H1 (cell line): ENCODE data around the gene THBS1. TPM values are rescaled to one million over a fixed set of nuclear protein-coding genes. Genes with fewer than 3 reads are reported as not detected.

Experiments used
- CTCF ChIA-PET: fragments of 300-600 bp; sonication (Branson Sonifier 250); formaldehyde crosslinking; loops from one replicate; lab custom pipeline; 2021; ENCODE audit not compliant: partially characterized antibody; lab: Charles Lee
- POLR2A ChIA-PET: fragments of 300-600 bp; sonication (Branson Sonifier 250); formaldehyde crosslinking; loops from one replicate; lab custom pipeline; 2021; ENCODE audit warnings: inconsistent platforms; ENCODE audit not compliant: partially characterized antibody; lab: Charles Lee
- DNase-seq, 2 experiments: peaks; one replicate each; pipeline versions ENCODE4 v3.0.0 to v3.0.0-alpha.2; 2010 to 2022; ENCODE audit warnings: low spot score in 2 of 2, low read depth in 1 of 2, mixed read lengths in 1 of 2
- FAIRE-seq: peaks from 2 replicates; lab custom pipeline; 2011; peaks lifted over from hg19 to GRCh38; lab: Jason Lieb, UNC
- H2AFZ ChIP-seq: 2 replicates; pipeline ENCODE4 v1.8.1; 2012; ENCODE audit warnings: low read length, inconsistent platforms
- H2AK5ac ChIP-seq: 2 replicates; pipeline ENCODE4 v1.6.1; 2013; ENCODE audit warnings: low read depth, low read length
- H2BK120ac ChIP-seq: replicated peaks from 2 replicates; pipeline ENCODE3; 2013; ENCODE audit warnings: low read depth, low read length, inconsistent platforms
- H2BK12ac ChIP-seq: 2 replicates; pipeline ENCODE4 v1.6.1; 2013; ENCODE audit warnings: low read depth, low read length
- H2BK15ac ChIP-seq: 2 replicates; pipeline ENCODE4 v1.6.1; 2013; ENCODE audit warnings: low read length
- H2BK20ac ChIP-seq: 2 replicates; pipeline ENCODE4 v1.6.1; 2013; ENCODE audit warnings: low read length
- H2BK5ac ChIP-seq: 2 replicates; pipeline ENCODE4 v1.6.1; 2013; ENCODE audit warnings: low read depth, low read length
- H3K14ac ChIP-seq: 2 replicates; pipeline ENCODE4 v1.6.1; 2013; ENCODE audit warnings: inconsistent platforms; ENCODE audit not compliant: insufficient read length
- H3K18ac ChIP-seq: 2 replicates; pipeline ENCODE4 v1.6.1; 2013; ENCODE audit warnings: low read length; ENCODE audit errors: extremely low read depth
- H3K23ac ChIP-seq: 2 replicates; pipeline ENCODE4 v1.6.1; 2013; ENCODE audit warnings: inconsistent platforms; ENCODE audit not compliant: insufficient read length
- H3K23me2 ChIP-seq: 2 replicates; pipeline ENCODE4 v1.6.1; 2013; ENCODE audit warnings: low read depth, low read length
- H3K27ac ChIP-seq: 2 replicates; pipeline ENCODE4 v1.6.1; 2011; ENCODE audit warnings: low read depth, low read length, inconsistent platforms
- H3K27me3 ChIP-seq, 4 experiments: replicated peaks in 1 of 4; 1 replicate in 1 of 4; 2 replicates in 3 of 4; pipeline versions ENCODE4 v1.6.1 to v1.8.1; 2011 to 2013; ENCODE audit warnings: low read length in 3 of 4, mild to moderate bottlenecking in 3 of 4, inconsistent platforms in 2 of 4, mixed read lengths in 2 of 4, moderate library complexity in 1 of 4; ENCODE audit not compliant: control insufficient read depth in 3 of 4, insufficient read depth in 3 of 4; ENCODE audit errors: extremely low read depth in 1 of 4
- H3K36me3 ChIP-seq, 4 experiments: 2 replicates each; pipeline versions ENCODE4 v1.6.1 to v1.8.1; 2011 to 2013; ENCODE audit warnings: mild to moderate bottlenecking in 4 of 4, low read length in 3 of 4, moderate library complexity in 2 of 4, control low read depth in 1 of 4, inconsistent platforms in 1 of 4; ENCODE audit not compliant: insufficient read depth in 4 of 4, control insufficient read depth in 2 of 4
- H3K4ac ChIP-seq: replicated peaks from 2 replicates; pipeline ENCODE3; 2013; ENCODE audit warnings: low read length, low read depth, mixed read lengths, inconsistent platforms; ENCODE audit not compliant: insufficient read length
- H3K4me1 ChIP-seq, 4 experiments: replicated peaks in 1 of 4; 1 replicate in 1 of 4; 2 replicates in 3 of 4; pipeline versions ENCODE4 v1.6.1 to v1.8.1; 2011 to 2013; ENCODE audit warnings: low read length in 3 of 4, inconsistent platforms in 2 of 4, mixed read lengths in 1 of 4; ENCODE audit not compliant: insufficient read depth in 4 of 4, control insufficient read depth in 3 of 4
- H3K4me2 ChIP-seq, 2 experiments: 2 replicates each; pipeline versions ENCODE4 v1.6.1 to v1.8.1; 2011 to 2013; ENCODE audit warnings: low read depth in 2 of 2, low read length in 2 of 2, control low read depth in 1 of 2, inconsistent platforms in 1 of 2, mild to moderate bottlenecking in 1 of 2; ENCODE audit not compliant: insufficient read depth in 1 of 2
- H3K4me3 ChIP-seq, 4 experiments: fragments of 200-600, 300-600 bp in 1 of 4; sonication (generic), shearing (Covaris generic), sonication (Bioruptor Twin) in 1 of 4; 2 replicates each; pipeline versions ENCODE4 v1.5.1 to v1.8.1; 2011 to 2016; ENCODE audit warnings: low read length in 4 of 4, low read depth in 3 of 4, control low read depth in 2 of 4, inconsistent platforms in 2 of 4, mild to moderate bottlenecking in 2 of 4, mixed read lengths in 1 of 4, moderate library complexity in 1 of 4; ENCODE audit not compliant: insufficient read depth in 2 of 4; ENCODE audit errors: extremely low read depth in 1 of 4
- H3K56ac ChIP-seq: replicated peaks from 2 replicates; pipeline ENCODE3; 2013; ENCODE audit warnings: low read depth, mild to moderate bottlenecking, mixed read lengths, low read length, inconsistent platforms; ENCODE audit not compliant: insufficient read length
- H3K79me1 ChIP-seq: 2 replicates; pipeline ENCODE4 v1.6.1; 2013; ENCODE audit warnings: low read depth, low read length, control low read depth
- H3K79me2 ChIP-seq, 2 experiments: 2 replicates each; pipeline versions ENCODE4 v1.6.1 to v1.8.1; 2012 to 2013; ENCODE audit warnings: low read length in 2 of 2, mild to moderate bottlenecking in 2 of 2, inconsistent platforms in 1 of 2; ENCODE audit not compliant: insufficient read depth in 2 of 2, control insufficient read depth in 1 of 2
- H3K9ac ChIP-seq, 4 experiments: replicated peaks in 1 of 4; 1 replicate in 1 of 4; 2 replicates in 3 of 4; pipeline versions ENCODE4 v1.6.1 to v1.8.1; 2011 to 2013; ENCODE audit warnings: low read depth in 3 of 4, low read length in 3 of 4, control low read depth in 2 of 4, mild to moderate bottlenecking in 2 of 4, moderate library complexity in 2 of 4, inconsistent platforms in 1 of 4; ENCODE audit errors: extremely low read depth in 1 of 4
- H3K9me3 ChIP-seq, 2 experiments: 2 replicates each; pipeline versions ENCODE4 v1.6.1 to v1.8.1; 2012 to 2013; ENCODE audit warnings: mild to moderate bottlenecking in 2 of 2, moderate library complexity in 2 of 2, control low read depth in 1 of 2, inconsistent platforms in 1 of 2, low read depth in 1 of 2, low read length in 1 of 2, mixed read lengths in 1 of 2; ENCODE audit not compliant: insufficient read depth in 2 of 2
- H4K20me1 ChIP-seq, 2 experiments: replicated peaks in 1 of 2; 2 replicates each; pipeline versions ENCODE3 to v1.8.1; 2011 to 2013; ENCODE audit warnings: inconsistent platforms in 2 of 2, low read length in 2 of 2, mild to moderate bottlenecking in 1 of 2; ENCODE audit not compliant: insufficient read depth in 2 of 2, control insufficient read depth in 1 of 2
- H4K5ac ChIP-seq: 2 replicates; pipeline ENCODE4 v1.6.1; 2013; ENCODE audit warnings: low read length, low read depth, mixed read lengths, inconsistent platforms; ENCODE audit not compliant: insufficient read length
- H4K8ac ChIP-seq: 2 replicates; pipeline ENCODE4 v1.8.0; 2013; ENCODE audit warnings: mild to moderate bottlenecking, moderate library complexity, low read length, inconsistent platforms; ENCODE audit not compliant: insufficient read depth; ENCODE audit errors: extremely low read depth
- H4K91ac ChIP-seq: replicated peaks from 2 replicates; pipeline ENCODE3; 2013; ENCODE audit warnings: low read length, mixed read lengths, inconsistent platforms; ENCODE audit not compliant: insufficient read length
- CHD2 ChIP-seq: IDR thresholded peaks from 2 replicates; pipeline ENCODE4 v1.6.1; 2012; ENCODE audit warnings: low read length, improper control_type of control experiment
- FOSL1 ChIP-seq: IDR thresholded peaks from 2 replicates; pipeline ENCODE4 v1.6.1; 2011; ENCODE audit warnings: mild to moderate bottlenecking, low read depth, low read length, moderate library complexity; ENCODE audit not compliant: insufficient read depth
- GABPA ChIP-seq: IDR thresholded peaks from 2 replicates; pipeline ENCODE4 v1.6.1; 2011; ENCODE audit warnings: mild to moderate bottlenecking, low read length, moderate library complexity, borderline replicate concordance; ENCODE audit not compliant: insufficient read depth
- JUND ChIP-seq: IDR thresholded peaks from 2 replicates; pipeline ENCODE4 v1.6.1; 2011; ENCODE audit warnings: mild to moderate bottlenecking, improper control_type of control experiment, low read length
- RAD21 ChIP-seq, 2 experiments: IDR thresholded peaks in 1 of 2; conservative IDR thresholded peaks in 1 of 2; 2 replicates each; pipeline ENCODE4 v1.6.1; 2011; ENCODE audit warnings: low read depth in 2 of 2, low read length in 2 of 2, improper control_type of control experiment in 1 of 2, inconsistent platforms in 1 of 2, mild to moderate bottlenecking in 1 of 2, moderate library complexity in 1 of 2
- SP4 ChIP-seq: IDR thresholded peaks from 2 replicates; pipeline ENCODE4 v1.6.1; 2012; ENCODE audit warnings: low read length, inconsistent platforms
- SUZ12 ChIP-seq: fragments of 200-600 bp; sonication (generic); IDR thresholded peaks from 2 replicates; pipeline ENCODE4 v1.6.1; 2012; ENCODE audit warnings: mild to moderate bottlenecking, inconsistent platforms, low read length, moderate library complexity, mixed read lengths
- WGBS, 2 experiments: shearing (Covaris generic) in 1 of 2; methylation state at CpG; one replicate each; pipeline versions ENCODE4 v1.1.6 to v1.1.7; 2013 to 2015; ENCODE audit warnings: low lambda C conversion rate in 2 of 2, mixed read lengths in 2 of 2, inconsistent platforms in 1 of 2, low coverage in 1 of 2, missing lambda C conversion rate in 1 of 2; ENCODE audit not compliant: insufficient replicate concordance in 2 of 2, insufficient coverage in 1 of 2, insufficient read length in 1 of 2; ENCODE audit errors: extremely low coverage in 1 of 2, missing lambda C conversion rate in 1 of 2; 5-methylcytosine and 5-hydroxymethylcytosine counted together
- polyA plus RNA-seq, 7 experiments: library from polyadenylated mRNA; depleted of rRNA in 3 of 7; stranded (reverse) in 5 of 7; unstranded in 2 of 7; fragments of >200 nt in 5 of 7; fragments of 200-250 nt in 2 of 7; gene quantifications; 1 replicate in 5 of 7; 2 replicates in 1 of 7; 4 replicates in 1 of 7; pipeline versions ENCODE4 v1.2.1 to v1.2.3, GENCODE V29; 2011 to 2013; ENCODE audit warnings: missing spikeins in 2 of 7, mixed read lengths in 2 of 7
- total RNA-seq: library from RNA; stranded (reverse); fragmentation: NEBNext Ultra II Directional; extraction: Animal tissue kit (Norgen Biotek cat#: 25700); gene quantifications from 2 replicates; pipeline ENCODE4 v1.2.1, GENCODE V29; 2021

THBS1 gene
- total and polyA plus RNA-seq, 2 of the 8 experiments (the other 6 are each of a cell fraction or from before 2014, with no cell fraction given) = 10.3 to 63.3 TPM

DNA sequence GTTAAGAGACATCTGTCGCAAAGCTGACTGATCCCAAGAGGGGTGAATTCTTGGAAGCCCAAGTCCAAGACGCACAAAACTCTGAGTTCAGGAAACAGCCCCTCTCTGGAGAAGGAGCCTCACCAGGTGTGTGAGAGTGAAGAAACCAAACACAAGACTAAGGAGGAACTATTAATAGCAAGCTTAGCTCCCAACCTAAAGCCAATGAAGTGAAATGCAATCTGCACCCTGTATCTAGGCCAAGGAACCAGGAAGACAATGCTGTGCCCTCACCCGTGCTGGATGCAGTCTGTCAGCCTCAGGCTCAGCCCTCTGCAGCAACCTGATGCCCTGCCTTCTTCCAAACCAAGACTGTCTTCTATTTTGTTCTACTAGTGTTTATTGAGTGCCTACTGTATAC, 22.5 kb upstream of the THBS1 start:
- Histone ChIP-seq H3K4me1 (peaks cover 0 to 5% (median 0%) of the 10 kb centered on the region in 4 experiments; a peak in 1 of 7 replicates), H3K9ac (no peak overlapping the region), H3K23me2 (no peaks in the 10 kb centered on the region), H3K18ac (no peak overlapping the region), H2AK5ac (no peak overlapping the region), H2BK15ac (no peak overlapping the region), H4K8ac (no peak overlapping the region), H4K5ac (no peak overlapping the region), H3K56ac (no peak overlapping the region), H3K79me2 (no peaks in the 10 kb centered on the region), H2BK5ac (no peak overlapping the region), H4K20me1 (no peaks in the 10 kb centered on the region), H2BK120ac (no peak overlapping the region), H3K36me3 (no peaks in the 10 kb centered on the region), H3K27ac (no peak overlapping the region), H3K79me1 (no peaks in the 10 kb centered on the region), H3K23ac (no peak overlapping the region), H3K4me2 (no peak overlapping the region), H3K4ac (no peak overlapping the region), H3K27me3 (no peaks in the 10 kb centered on the region), H3K4me3 (no peak overlapping the region), H4K91ac (no peak overlapping the region), H2AFZ (no peak overlapping the region), H3K14ac (no peak overlapping the region), H2BK20ac (no peak overlapping the region), H3K9me3 (no peaks in the 10 kb centered on the region), H2BK12ac (no peak overlapping the region)
- ChIA-PET CTCF (interaction anchor here (1.9 kb wide), 1 partner anchor 15 kb away, joined by 4 read pairs; no protein-coding TSS in a partner anchor), POLR2A (no interaction called here)
- DNase-seq (no peak), FAIRE-seq (no peak)
- 90% methylated on average over 3 of the region's 3 CpGs; no CpG with 5 or more reads in 1 of the 2 experiments for whole genome bisulfite sequencing, 2 experiments
- TF ChIP-seq SUZ12 = no peak
- no peak for TF ChIP-seq GABPA
- no peak for TF ChIP-seq RAD21 (IDR thresholded peaks at IDR 0.05 in 1 of 2, conservative IDR thresholded peaks at IDR 0.05 in 1 of 2; ENCODE audit: low read depth in 2 of 2, low read length in 2 of 2)
- no peak for TF ChIP-seq JUND
- no peak for TF ChIP-seq CHD2
- TF ChIP-seq SP4 = no peak
- no peak for TF ChIP-seq FOSL1
